ENCODE measurements around the gene GIMAP8. TPM values are rescaled to one million over a fixed set of nuclear protein-coding genes. Genes with fewer than 3 reads are reported as not detected.

GIMAP8 gene
- total RNA-seq, 1 experiment from 2014 or later = not detected

DNA sequence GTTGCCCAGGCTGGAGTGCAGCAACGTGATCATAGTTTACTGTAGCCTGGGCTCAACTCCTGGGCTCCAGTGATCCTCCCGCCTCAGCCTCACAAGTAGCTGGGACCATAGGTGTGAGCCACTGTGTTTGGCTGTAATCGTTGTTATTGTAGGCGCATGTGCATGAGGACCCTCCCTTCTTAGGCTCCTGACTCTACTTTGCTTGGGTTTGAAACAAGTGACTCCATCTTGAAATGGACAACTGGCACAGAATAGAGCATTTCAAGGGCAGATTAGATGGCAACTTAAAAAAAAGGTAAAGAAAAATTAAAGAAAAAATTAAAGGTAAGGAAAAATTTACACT lies 15.4 kb upstream of the GIMAP8 start:
- Histone ChIP-seq H3K4me1 (ENCODE audit: insufficient read depth, low read length) (no peaks in the 10 kb centered on the region), H3K79me1 (ENCODE audit: insufficient read depth, low read depth, low read length, poor library complexity, severe bottlenecking) (no peaks in the 10 kb centered on the region), H3K23me2 (ENCODE audit: insufficient read length, low read depth, low read length, poor library complexity, severe bottlenecking) (no peaks in the 10 kb centered on the region), H3K4ac (ENCODE audit: low read depth, low read length) (no peak overlapping the region), H4K20me1 (ENCODE audit: control insufficient read depth, insufficient read depth, insufficient read length) (no peaks in the 10 kb centered on the region), H4K91ac (ENCODE audit: insufficient read length, low read depth, low read length) (no peak overlapping the region), H2BK20ac (ENCODE audit: low read depth, low read length, poor library complexity, severe bottlenecking) (no peak overlapping the region), H3K23ac (ENCODE audit: insufficient read length, low read depth, low read length) (no peak overlapping the region), H3K56ac (ENCODE audit: insufficient read length, low read depth, low read length) (no peak overlapping the region), H3K9ac (ENCODE audit: extremely low read depth, insufficient read length, low read length) (no peak overlapping the region), H3K4me2 (ENCODE audit: insufficient read depth, insufficient read length, low read length) (no peak overlapping the region), H4K5ac (ENCODE audit: insufficient read length, low read depth, low read length) (no peak overlapping the region), H3K27ac (ENCODE audit: insufficient read length, low read depth, low read length) (no peak overlapping the region), H2AFZ (ENCODE audit: low read length) (no peak overlapping the region), H2AK5ac (ENCODE audit: insufficient read length, low read length) (no peak overlapping the region), H2BK15ac (ENCODE audit: low read depth, low read length) (no peak overlapping the region), H2BK5ac (ENCODE audit: insufficient read length, low read length) (no peak overlapping the region), H3K9me3 (ENCODE audit: control insufficient read depth, low read depth, low read length) (no peaks in the 10 kb centered on the region), H3T11ph (ENCODE audit: low read length) (no peak overlapping the region), H3K18ac (ENCODE audit: insufficient read length, low read depth, low read length) (no peak overlapping the region), H3K14ac (ENCODE audit: insufficient read depth, low read length) (no peak overlapping the region), H4K8ac (replicated peaks; ENCODE audit: insufficient read length, low read depth, low read length) (no peak overlapping the region), H2BK12ac (ENCODE audit: insufficient read length, low read depth, low read length) (no peak overlapping the region), H3K79me2 (ENCODE audit: insufficient read depth, low read length) (no peaks in the 10 kb centered on the region), H3K27me3 (ENCODE audit: insufficient read depth, low read length) (no peaks in the 10 kb centered on the region), H2BK120ac (ENCODE audit: low read depth, low read length, poor library complexity, severe bottlenecking) (no peak overlapping the region)
- no CpG with 5 or more reads among the region's 4 CpGs for WGBS (ENCODE audit: extremely low coverage, insufficient read length, low lambda C conversion rate)
- H3K36me3 Mint-ChIP-seq (ENCODE audit: insufficient read depth in 1 of 3, low read depth in 3 of 3) = no peaks in the 10 kb centered on the region; a peak in 1 of 7 replicates
- peaks cover 69% of the 10 kb centered on the region for H3K27me3 Mint-ChIP-seq (ENCODE audit: low read depth)
- H3K4me1 Mint-ChIP-seq = no peaks in the 10 kb centered on the region
- H3K27ac Mint-ChIP-seq = no peak overlapping the region
- H3K9me3 Mint-ChIP-seq = no peaks in the 10 kb centered on the region
- no peak for DNase-seq
- TF ChIP-seq, protein P1, sequence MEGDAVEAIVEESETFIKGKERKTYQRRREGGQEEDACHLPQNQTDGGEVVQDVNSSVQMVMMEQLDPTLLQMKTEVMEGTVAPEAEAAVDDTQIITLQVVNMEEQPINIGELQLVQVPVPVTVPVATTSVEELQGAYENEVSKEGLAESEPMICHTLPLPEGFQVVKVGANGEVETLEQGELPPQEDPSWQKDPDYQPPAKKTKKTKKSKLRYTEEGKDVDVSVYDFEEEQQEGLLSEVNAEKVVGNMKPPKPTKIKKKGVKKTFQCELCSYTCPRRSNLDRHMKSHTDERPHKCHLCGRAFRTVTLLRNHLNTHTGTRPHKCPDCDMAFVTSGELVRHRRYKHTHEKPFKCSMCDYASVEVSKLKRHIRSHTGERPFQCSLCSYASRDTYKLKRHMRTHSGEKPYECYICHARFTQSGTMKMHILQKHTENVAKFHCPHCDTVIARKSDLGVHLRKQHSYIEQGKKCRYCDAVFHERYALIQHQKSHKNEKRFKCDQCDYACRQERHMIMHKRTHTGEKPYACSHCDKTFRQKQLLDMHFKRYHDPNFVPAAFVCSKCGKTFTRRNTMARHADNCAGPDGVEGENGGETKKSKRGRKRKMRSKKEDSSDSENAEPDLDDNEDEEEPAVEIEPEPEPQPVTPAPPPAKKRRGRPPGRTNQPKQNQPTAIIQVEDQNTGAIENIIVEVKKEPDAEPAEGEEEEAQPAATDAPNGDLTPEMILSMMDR (conservative IDR thresholded peaks at IDR 0.05) = no peak
- no peak overlapping the region for H3K4me3 Mint-ChIP-seq

Measured in H9 (cell line).